Ramos (cell line): ENCODE results near the gene PKNOX2.

Experiments
- in situ Hi-C: fragments of 300-500 bp; cut with MboI; formaldehyde crosslinking; loops from one replicate; pipeline ENCODE4 v1.14.3; 2022; ENCODE audit warnings: low sequenced_read_pairs; ENCODE audit not compliant: unreplicated experiment

PKNOX2 gene

GRCh38 chr11:125253795-125254525, 89.4 kb downstream of the PKNOX2 start:
- in situ Hi-C loops = no loop called here

GRCh38 chr11:125256541-125257189, 92.1 kb downstream of the PKNOX2 start:
- in situ Hi-C loops = no loop called here

DNA sequence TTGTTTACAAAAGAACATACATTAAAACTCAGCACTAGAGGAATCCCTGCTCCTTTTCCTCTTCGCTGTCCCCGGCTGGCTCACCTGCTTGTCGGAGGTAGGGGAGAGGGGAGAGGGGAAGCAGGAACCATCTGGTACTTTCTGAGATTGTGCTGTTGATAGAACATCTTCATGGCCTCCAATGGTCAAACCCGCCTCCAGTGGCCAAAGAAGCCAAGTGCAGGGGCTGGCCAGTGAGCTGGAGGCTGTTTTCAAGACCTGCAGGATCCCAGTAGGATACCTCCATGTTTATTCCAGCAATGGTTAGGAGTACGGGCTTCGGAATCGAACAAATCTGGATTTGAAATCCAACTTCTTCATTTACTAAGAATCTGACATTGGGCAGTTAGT, 92.6 kb downstream of the PKNOX2 start:
- in situ Hi-C loops = no loop called here

DNA sequence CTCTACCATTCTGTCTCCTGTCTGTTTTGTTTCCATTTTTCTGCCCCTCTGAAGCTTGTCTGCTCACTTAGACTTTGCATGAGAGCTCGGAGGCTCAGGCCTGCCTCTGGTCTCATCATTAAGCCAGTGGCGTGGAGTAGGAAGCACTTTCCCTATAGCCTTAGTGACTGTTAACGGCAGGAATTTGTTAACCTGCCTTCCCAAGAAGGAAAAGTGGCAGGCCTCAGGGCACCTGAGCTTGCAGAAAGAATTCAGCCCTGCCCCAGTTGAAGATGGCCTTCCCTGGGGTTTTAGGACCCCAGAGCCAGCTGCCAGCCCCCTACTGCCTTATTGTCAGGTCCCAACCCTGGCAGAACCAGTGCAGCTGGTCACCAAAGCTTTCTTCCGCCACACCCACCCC, 93.2 kb downstream of the PKNOX2 start:
- in situ Hi-C loops = no loop called here

- in situ Hi-C loops = no loop called here
Observed at GRCh38 chr11:125258291-125259032, 93.9 kb downstream of the PKNOX2 start.

GRCh38 chr11:125261588-125261987, 97.0 kb downstream of the PKNOX2 start:
- in situ Hi-C loops = no loop called here

DNA sequence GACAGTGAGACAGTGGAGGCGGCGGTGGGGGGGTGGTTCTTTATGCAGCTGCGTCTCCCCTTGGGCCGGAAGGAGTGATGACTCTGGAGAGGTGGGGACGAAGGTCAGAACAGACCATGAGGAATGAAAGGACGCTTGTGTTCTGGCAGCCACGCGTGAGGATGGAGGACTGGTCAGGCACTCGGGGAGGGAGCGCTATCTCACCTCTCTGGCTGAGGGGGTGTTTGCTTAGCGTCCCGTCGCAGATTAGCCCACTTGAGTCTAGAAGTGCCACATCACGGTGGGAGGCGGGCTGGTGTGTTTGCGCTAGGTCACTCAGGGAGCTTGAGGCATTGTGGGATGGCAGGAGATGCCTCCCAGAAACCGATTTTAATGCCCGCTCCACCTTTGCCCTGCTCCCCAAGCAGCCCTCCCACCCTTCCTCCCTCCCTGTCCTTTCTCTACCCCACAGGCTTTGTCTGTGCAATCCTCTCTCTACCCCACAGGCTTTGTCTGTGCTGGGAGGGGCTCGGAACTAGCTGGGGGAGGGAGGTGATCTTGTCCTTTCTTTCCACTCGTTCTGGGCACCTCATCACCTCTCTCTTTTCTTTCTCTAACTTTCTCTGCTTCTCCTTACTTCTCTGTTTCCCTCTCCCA, 97.8 kb downstream of the PKNOX2 start:
- in situ Hi-C loops = no loop called here

DNA sequence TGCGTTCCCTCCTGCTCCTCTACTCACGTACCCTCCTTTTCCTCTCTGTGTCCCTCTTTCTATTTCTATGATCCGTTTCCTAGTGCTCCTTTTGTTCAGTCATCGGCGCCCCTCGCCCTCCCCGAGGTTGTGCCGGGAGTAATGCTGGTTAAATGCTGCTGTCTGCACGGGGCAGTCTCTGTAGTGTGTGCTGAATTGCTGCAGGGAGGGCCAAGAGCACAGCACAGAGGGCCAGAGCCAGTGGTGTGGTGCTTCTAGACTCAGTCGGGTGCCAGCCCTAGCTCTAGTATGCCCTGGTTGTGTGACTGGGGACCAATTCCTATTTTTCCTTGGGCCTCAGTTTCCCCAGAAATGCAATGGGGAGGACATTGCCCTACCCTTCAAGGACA, 98.3 kb downstream of the PKNOX2 start:
- in situ Hi-C loops = no loop called here

- in situ Hi-C loops = no loop called here
Observed at GRCh38 chr11:125263268-125263790, 98.8 kb downstream of the PKNOX2 start.

DNA sequence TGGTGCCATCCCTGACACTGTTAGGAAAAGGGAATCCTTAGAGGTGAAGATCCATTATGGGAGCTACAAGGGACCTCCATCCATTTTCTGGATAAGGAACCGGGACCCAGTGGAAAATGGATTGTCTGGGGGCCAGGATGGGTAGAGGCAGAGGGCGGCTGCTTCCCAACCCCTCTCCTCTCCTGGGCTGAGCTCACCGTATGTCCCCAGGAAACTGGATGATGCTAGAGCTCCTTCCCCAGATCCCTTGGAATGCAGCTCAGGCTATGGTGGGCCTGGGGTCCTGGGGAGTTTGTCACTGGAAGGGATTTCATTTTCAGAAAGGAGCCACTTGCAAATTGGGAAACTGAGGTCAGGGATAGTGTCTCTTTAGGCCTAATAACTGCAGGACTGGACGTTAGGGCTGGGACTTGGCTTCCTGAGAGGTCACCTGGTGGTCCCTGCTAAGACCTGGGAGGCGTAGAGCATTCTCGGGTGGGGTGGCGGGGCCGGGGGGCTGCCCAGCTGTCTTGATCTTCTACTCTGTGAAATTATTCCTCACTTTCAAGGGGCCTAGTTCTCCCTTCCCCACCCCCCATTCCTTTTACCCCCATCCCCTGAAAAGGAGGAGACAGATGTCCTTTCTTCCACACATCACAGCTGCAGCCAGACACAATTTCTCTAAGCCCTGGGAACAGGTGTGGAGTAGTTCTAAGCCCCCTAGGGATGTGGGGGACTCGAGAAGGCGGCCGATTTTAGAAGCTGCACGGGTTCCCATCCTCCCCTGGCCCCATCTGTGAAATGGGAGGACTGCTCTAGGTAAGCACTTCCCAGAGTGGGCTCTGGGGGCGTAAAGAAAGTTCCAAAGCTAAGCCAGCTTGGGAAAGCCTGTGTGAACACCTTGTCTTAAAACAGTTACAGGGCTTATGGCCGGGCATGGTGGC, 99.8 kb downstream of the PKNOX2 start:
- in situ Hi-C loops = no loop called here

GRCh38 chr11:125267548-125267947, 103.0 kb downstream of the PKNOX2 start:
- in situ Hi-C loops = no loop called here

DNA sequence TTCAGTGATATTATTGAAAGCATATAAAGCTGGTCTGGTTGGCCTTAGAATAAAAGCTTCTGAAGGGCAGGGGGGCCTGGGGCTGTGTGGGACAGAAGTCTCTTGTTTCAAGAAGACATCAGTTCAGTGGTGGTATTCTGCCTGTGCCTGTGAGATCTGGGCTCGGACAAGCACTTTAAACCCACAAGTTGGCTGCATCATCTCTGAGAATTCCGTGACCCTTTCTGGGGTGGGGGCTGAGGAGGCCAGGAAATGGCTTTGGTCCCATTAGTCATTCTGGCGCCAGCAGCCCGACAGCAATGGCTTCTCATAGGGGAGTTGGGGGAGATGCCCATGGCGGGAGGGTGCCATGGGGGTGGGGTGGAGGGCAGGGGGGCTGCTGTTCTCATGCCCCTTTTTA, 104.1 kb downstream of the PKNOX2 start:
- in situ Hi-C loops = no loop called here

GRCh38 chr11:125270106-125270505, 105.6 kb downstream of the PKNOX2 start:
- in situ Hi-C loops = no loop called here

DNA sequence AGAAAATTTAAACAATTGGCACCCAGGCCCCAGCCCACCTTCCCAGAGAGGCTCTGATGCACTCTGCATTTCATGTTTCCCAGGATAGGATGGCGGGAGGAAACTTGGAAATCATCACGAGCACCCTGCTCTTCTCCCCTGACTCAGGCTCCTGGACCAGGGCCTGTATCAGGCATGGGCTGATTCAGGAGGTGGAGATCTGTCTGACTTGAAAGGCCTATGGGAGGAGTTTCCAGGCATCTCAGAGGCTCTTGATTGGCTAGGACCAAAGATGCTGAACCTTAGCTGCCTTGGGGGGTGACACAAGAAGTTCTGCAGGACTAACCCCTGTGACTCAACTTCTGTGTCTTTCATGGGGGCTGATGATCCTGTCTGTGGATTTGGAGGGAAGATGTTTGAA, 106.2 kb downstream of the PKNOX2 start:
- in situ Hi-C loops = no loop called here

DNA sequence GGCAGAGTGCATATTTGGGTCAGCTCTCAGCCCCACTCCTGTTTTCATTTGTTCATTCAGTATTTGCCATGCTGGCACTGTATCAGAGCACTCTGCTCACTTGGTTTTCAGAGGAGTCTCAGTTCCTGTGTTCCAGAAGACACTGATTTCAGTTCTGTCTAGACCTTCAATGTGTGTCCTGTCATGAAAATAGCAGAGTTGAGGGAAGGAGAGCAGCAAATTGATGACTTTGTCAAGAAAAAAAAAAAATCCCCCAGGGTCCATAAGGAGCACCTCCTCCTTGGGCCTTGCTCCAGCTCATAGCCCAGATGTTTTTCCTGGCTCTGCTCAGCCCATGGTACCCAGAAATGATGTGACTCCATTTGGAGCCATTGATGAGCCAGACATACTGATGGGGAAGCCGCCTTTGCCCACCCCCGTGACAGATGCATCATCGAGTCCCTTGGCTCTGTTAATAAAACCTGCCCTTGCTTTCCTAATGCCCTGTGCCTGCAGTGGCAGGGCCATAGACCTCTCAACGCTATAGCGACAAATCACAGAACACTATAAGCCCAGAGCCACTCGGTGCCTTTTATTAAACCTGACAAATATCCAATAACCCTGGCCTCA, 107.0 kb downstream of the PKNOX2 start:
- in situ Hi-C loops = no loop called here

GRCh38 chr11:125272092-125272491, 107.5 kb downstream of the PKNOX2 start:
- in situ Hi-C loops = no loop called here

GRCh38 chr11:125272821-125273220, 108.3 kb downstream of the PKNOX2 start:
- in situ Hi-C loops = no loop called here

DNA sequence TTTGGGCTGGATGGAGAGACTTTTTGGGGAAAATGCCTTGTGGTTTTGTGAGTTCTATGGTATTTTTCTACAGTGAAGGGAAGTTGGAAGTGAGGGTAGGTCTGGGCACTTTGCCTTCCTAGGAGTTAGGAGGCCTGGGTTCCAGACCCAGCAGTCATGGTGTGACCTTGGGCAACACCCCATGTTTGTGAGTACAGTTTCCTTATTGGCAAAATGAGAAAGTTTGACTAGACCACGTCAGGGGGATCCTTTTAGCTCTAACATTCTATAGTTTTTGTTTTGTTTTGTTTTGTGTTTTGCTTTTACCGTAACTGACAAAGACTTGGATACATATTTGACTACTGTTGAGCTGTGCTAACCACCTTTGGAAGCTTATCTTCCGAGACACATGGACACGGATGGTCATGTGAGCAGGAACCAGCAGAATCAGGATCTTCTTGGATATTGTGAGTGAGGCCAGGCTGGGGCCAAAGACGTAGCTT, 109.0 kb downstream of the PKNOX2 start:
- in situ Hi-C loops = no loop called here

- in situ Hi-C loops = no loop called here
Observed at GRCh38 chr11:125274309-125274708, 109.8 kb downstream of the PKNOX2 start.
